DND-41 (cell line): ENCODE measurements around the gene STK32B.

ENCODE experiments used
- CTCF ChIP-seq: IDR thresholded peaks from 2 replicates; pipeline ENCODE4 v1.5.1; 2012; ENCODE audit warnings: borderline replicate concordance, low read length, moderate library complexity, mild to moderate bottlenecking; ENCODE audit not compliant: poor library complexity, severe bottlenecking; ENCODE audit errors: extremely low read depth
- EZH2 ChIP-seq: IDR thresholded peaks from 3 replicates; pipeline ENCODE4 v1.6.1; 2012; ENCODE audit warnings: borderline replicate concordance, low read depth, mild to moderate bottlenecking, moderate library complexity, low read length, inconsistent platforms; ENCODE audit not compliant: severe bottlenecking

- TF ChIP-seq CTCF (no peak), EZH2 (no peak)
These were observed 453.2 kb downstream of the STK32B start for GRCh38 chr4:5504486-5504885.
